Left hindlimb (tissue), 1 donor: Measurements from ENCODE around the gene CTTN.
"Not testable (repeated sequence)": the region's sequence is repeated elsewhere in the genome, so short reads cannot be mapped to it uniquely, and the experiment has no call there.

Experiments used
- DNase-seq: peaks from one replicate; pipeline ENCODE4 v3.0.0-alpha.2; 2018

The CTTN gene

GRCh38 chr11:70429724-70430521 lies 31.6 kb downstream of the CTTN start:
- no peak for DNase-seq

- DNase-seq = no peak
These were observed 32.6 kb downstream of the CTTN start for GRCh38 chr11:70430671-70431574.

GRCh38 chr11:70431611-70432010 lies 33.3 kb downstream of the CTTN start:
- DNase-seq = no peak

GRCh38 chr11:70432065-70432464 lies 33.7 kb downstream of the CTTN start:
- no peak for DNase-seq

- no peak for DNase-seq
These were observed 34.3 kb downstream of the CTTN start for GRCh38 chr11:70432580-70432979.

GRCh38 chr11:70433038-70433437 lies 34.7 kb downstream of the CTTN start:
- DNase-seq = no peak

GRCh38 chr11:70433526-70433925 lies 35.2 kb downstream of the CTTN start:
- no peak for DNase-seq

GRCh38 chr11:70433966-70434812 lies 35.9 kb downstream of the CTTN start:
- DNase-seq = no peak

GRCh38 chr11:70434813-70435278 lies 36.5 kb downstream of the CTTN start:
- DNase-seq = no peak

- no peak for DNase-seq
These were observed 37.0 kb downstream of the CTTN start for GRCh38 chr11:70435361-70435760.

GRCh38 chr11:70435765-70436500 lies 37.6 kb downstream of the CTTN start:
- DNase-seq = no peak

- no peak for DNase-seq
These were observed 38.2 kb downstream of the CTTN start for GRCh38 chr11:70436501-70436860.

- DNase-seq = no peak
These were observed 38.9 kb downstream of the CTTN start for GRCh38 chr11:70437111-70437784.

- DNase-seq = no peak
These were observed 41.9 kb downstream of the CTTN start for GRCh38 chr11:70440206-70440605.

GRCh38 chr11:70443773-70444030 lies 45.4 kb downstream of the CTTN start:
- DNase-seq = no peak

GRCh38 chr11:70445091-70445490 lies 46.8 kb downstream of the CTTN start:
- no peak for DNase-seq

GRCh38 chr11:70445605-70446004 lies 47.3 kb downstream of the CTTN start:
- no peak for DNase-seq

- DNase-seq = no peak
These were observed 50.7 kb downstream of the CTTN start for GRCh38 chr11:70448983-70449567.

GRCh38 chr11:70454197-70454767 lies 56.0 kb downstream of the CTTN start:
- no peak for DNase-seq

GRCh38 chr11:70454811-70455210 lies 56.5 kb downstream of the CTTN start:
- DNase-seq = not testable (repeated sequence)

GRCh38 chr11:70455354-70455753 lies 57.0 kb downstream of the CTTN start:
- no peak for DNase-seq
